Measurements from ENCODE around the gene MS4A14.
"Not testable (repeated sequence)": the region's sequence is repeated elsewhere in the genome, so short reads cannot be mapped to it uniquely, and the experiment has no call there.

MS4A14 gene

GRCh38 chr11:60366262-60366904, 29.9 kb upstream of the MS4A14 start:
- not testable (repeated sequence) for H3K4me3 ChIP-seq (ENCODE audit: low read depth, low read length); H3K9ac ChIP-seq (ENCODE audit: low read length); H3K27me3 ChIP-seq (ENCODE audit: insufficient read depth, low read length); H3K14ac ChIP-seq (ENCODE audit: low read length); H3K23ac ChIP-seq (ENCODE audit: low read length); DNase-seq; H3K4ac ChIP-seq (ENCODE audit: low read depth, low read length); H3K27ac ChIP-seq (ENCODE audit: low read depth, low read length); H2BK12ac ChIP-seq (ENCODE audit: low read length); H2AFZ ChIP-seq (ENCODE audit: insufficient read depth, low read length, poor library complexity); H3K4me2 ChIP-seq (ENCODE audit: low read length); H2AK5ac ChIP-seq (ENCODE audit: low read length); H3K79me2 ChIP-seq (ENCODE audit: control insufficient read depth, insufficient read depth, low read length, poor library complexity); H3K9me3 ChIP-seq (ENCODE audit: insufficient read depth, low read depth, low read length); H2BK5ac ChIP-seq (ENCODE audit: low read depth, low read length, poor library complexity); H3K18ac ChIP-seq (ENCODE audit: low read length); H4K91ac ChIP-seq (ENCODE audit: low read depth, low read length); H3K4me1 ChIP-seq (ENCODE audit: control insufficient read depth in 1 of 2, insufficient read depth in 2 of 2, low read length in 2 of 2); H4K8ac ChIP-seq (ENCODE audit: low read depth, low read length); H3K79me1 ChIP-seq (ENCODE audit: low read length); H2BK120ac ChIP-seq (ENCODE audit: insufficient read depth, low read length, poor library complexity); H3K36me3 ChIP-seq (ENCODE audit: control insufficient read depth in 1 of 2, insufficient read depth in 2 of 2, low read length in 2 of 2); H4K12ac ChIP-seq (ENCODE audit: low read depth, low read length)
- WGBS (ENCODE audit: extremely low coverage, insufficient coverage, insufficient read length), result no CpG with 5 or more reads among the region's 15 CpGs

- no peak overlapping the region for H2AK5ac ChIP-seq (ENCODE audit: low read length)
- no peaks in the 10 kb centered on the region for H3K27me3 ChIP-seq (ENCODE audit: insufficient read depth, low read length)
- no peak overlapping the region for H4K8ac ChIP-seq (ENCODE audit: low read depth, low read length)
- no peak overlapping the region for H2BK12ac ChIP-seq (ENCODE audit: low read length)
- no peak overlapping the region for H4K91ac ChIP-seq (ENCODE audit: low read depth, low read length)
- no peak overlapping the region for H3K23ac ChIP-seq (ENCODE audit: low read length)
- no peaks in the 10 kb centered on the region for H3K4me1 ChIP-seq (ENCODE audit: control insufficient read depth in 1 of 2, insufficient read depth in 2 of 2, low read length in 2 of 2)
- H3K4me3 ChIP-seq (ENCODE audit: low read depth, low read length), result no peak overlapping the region
- no peak overlapping the region for H2AFZ ChIP-seq (ENCODE audit: insufficient read depth, low read length, poor library complexity)
- DNase-seq, result no peak
- no peaks in the 10 kb centered on the region for H3K9me3 ChIP-seq (ENCODE audit: insufficient read depth, low read depth, low read length)
- H3K4ac ChIP-seq (ENCODE audit: low read depth, low read length), result no peak overlapping the region
- no peak overlapping the region for H3K18ac ChIP-seq (ENCODE audit: low read length)
- no peak overlapping the region for H4K12ac ChIP-seq (ENCODE audit: low read depth, low read length)
- no peak overlapping the region for H3K4me2 ChIP-seq (ENCODE audit: low read length)
- peaks cover 4% of the 10 kb centered on the region for H3K79me1 ChIP-seq (ENCODE audit: low read length)
- H3K36me3 ChIP-seq (ENCODE audit: control insufficient read depth in 1 of 2, insufficient read depth in 2 of 2, low read length in 2 of 2), result no peaks in the 10 kb centered on the region
- H2BK5ac ChIP-seq (ENCODE audit: low read depth, low read length, poor library complexity), result no peak overlapping the region
- H3K9ac ChIP-seq (ENCODE audit: low read length), result no peak overlapping the region
- H3K27ac ChIP-seq (ENCODE audit: low read depth, low read length), result no peak overlapping the region
- no peak overlapping the region for H2BK120ac ChIP-seq (ENCODE audit: insufficient read depth, low read length, poor library complexity)
- H3K14ac ChIP-seq (ENCODE audit: low read length), result no peak overlapping the region
- H3K79me2 ChIP-seq (ENCODE audit: control insufficient read depth, insufficient read depth, low read length, poor library complexity), result no peaks in the 10 kb centered on the region
- no CpG with 5 or more reads among the region's 2 CpGs for WGBS (ENCODE audit: extremely low coverage, insufficient coverage, insufficient read length)
These were observed 29.2 kb upstream of the MS4A14 start for GRCh38 chr11:60367009-60367408.

GRCh38 chr11:60367896-60368295, 28.4 kb upstream of the MS4A14 start:
- no peak overlapping the region for H3K4ac ChIP-seq (ENCODE audit: low read depth, low read length)
- no peak overlapping the region for H2BK5ac ChIP-seq (ENCODE audit: low read depth, low read length, poor library complexity)
- no peak overlapping the region for H2BK120ac ChIP-seq (ENCODE audit: insufficient read depth, low read length, poor library complexity)
- H3K27ac ChIP-seq (ENCODE audit: low read depth, low read length), result no peak overlapping the region
- H2BK12ac ChIP-seq (ENCODE audit: low read length), result peak overlapping the region; percentile 77
- no peak for DNase-seq
- H4K91ac ChIP-seq (ENCODE audit: low read depth, low read length), result peak overlapping the region; percentile 76
- no peak overlapping the region for H3K23ac ChIP-seq (ENCODE audit: low read length)
- no peaks in the 10 kb centered on the region for H3K27me3 ChIP-seq (ENCODE audit: insufficient read depth, low read length)
- H3K18ac ChIP-seq (ENCODE audit: low read length), result peak overlapping the region; percentile 51
- H3K4me1 ChIP-seq (ENCODE audit: control insufficient read depth in 1 of 2, insufficient read depth in 2 of 2, low read length in 2 of 2), result peaks cover 0 to 2% of the 10 kb centered on the region in 2 experiments
- no peak overlapping the region for H3K9ac ChIP-seq (ENCODE audit: low read length)
- H3K4me2 ChIP-seq (ENCODE audit: low read length), result no peak overlapping the region
- no peak overlapping the region for H2AFZ ChIP-seq (ENCODE audit: insufficient read depth, low read length, poor library complexity)
- no peak overlapping the region for H3K14ac ChIP-seq (ENCODE audit: low read length)
- H3K36me3 ChIP-seq (ENCODE audit: control insufficient read depth in 1 of 2, insufficient read depth in 2 of 2, low read length in 2 of 2), result no peaks in the 10 kb centered on the region
- H4K12ac ChIP-seq (ENCODE audit: low read depth, low read length), result no peak overlapping the region
- no peaks in the 10 kb centered on the region for H3K9me3 ChIP-seq (ENCODE audit: insufficient read depth, low read depth, low read length)
- no peak overlapping the region for H4K8ac ChIP-seq (ENCODE audit: low read depth, low read length)
- H3K79me2 ChIP-seq (ENCODE audit: control insufficient read depth, insufficient read depth, low read length, poor library complexity), result no peaks in the 10 kb centered on the region
- no peak overlapping the region for H3K4me3 ChIP-seq (ENCODE audit: low read depth, low read length)
- peaks cover 8% of the 10 kb centered on the region for H3K79me1 ChIP-seq (ENCODE audit: low read length)
- WGBS (ENCODE audit: extremely low coverage, insufficient coverage, insufficient read length), result no CpG with 5 or more reads among the region's 19 CpGs
- no peak overlapping the region for H2AK5ac ChIP-seq (ENCODE audit: low read length)

- Histone ChIP-seq H3K9me3 (ENCODE audit: insufficient read depth, low read depth, low read length) (peaks cover 2% of the 10 kb centered on the region), H3K4me3 (ENCODE audit: low read depth, low read length) (no peak overlapping the region), H3K9ac (ENCODE audit: low read length) (no peak overlapping the region), H2AFZ (ENCODE audit: insufficient read depth, low read length, poor library complexity) (no peak overlapping the region), H2AK5ac (ENCODE audit: low read length) (no peak overlapping the region), H3K4me2 (ENCODE audit: low read length) (no peak overlapping the region), H3K4ac (ENCODE audit: low read depth, low read length) (no peak overlapping the region), H3K18ac (ENCODE audit: low read length) (no peak overlapping the region), H2BK120ac (ENCODE audit: insufficient read depth, low read length, poor library complexity) (no peak overlapping the region), H3K79me1 (ENCODE audit: low read length) (peaks cover 11% of the 10 kb centered on the region), H3K27ac (ENCODE audit: low read depth, low read length) (no peak overlapping the region), H3K14ac (ENCODE audit: low read length) (no peak overlapping the region), H3K4me1 (ENCODE audit: control insufficient read depth in 1 of 2, insufficient read depth in 2 of 2, low read length in 2 of 2) (peaks cover 0 to 2% of the 10 kb centered on the region in 2 experiments), H4K8ac (ENCODE audit: low read depth, low read length) (no peak overlapping the region), H4K12ac (ENCODE audit: low read depth, low read length) (no peak overlapping the region), H3K36me3 (ENCODE audit: control insufficient read depth in 1 of 2, insufficient read depth in 2 of 2, low read length in 2 of 2) (no peaks in the 10 kb centered on the region), H3K23ac (ENCODE audit: low read length) (no peak overlapping the region), H3K27me3 (ENCODE audit: insufficient read depth, low read length) (no peaks in the 10 kb centered on the region), H2BK5ac (ENCODE audit: low read depth, low read length, poor library complexity) (no peak overlapping the region), H4K91ac (ENCODE audit: low read depth, low read length) (no peak overlapping the region), H3K79me2 (ENCODE audit: control insufficient read depth, insufficient read depth, low read length, poor library complexity) (no peaks in the 10 kb centered on the region), H2BK12ac (ENCODE audit: low read length) (no peak overlapping the region)
- no peak for DNase-seq
- no CpG with 5 or more reads among the region's 2 CpGs for WGBS (ENCODE audit: extremely low coverage, insufficient coverage, insufficient read length)
These were observed 25.9 kb upstream of the MS4A14 start for GRCh38 chr11:60370252-60370810.
